Upper lobe of right lung (tissue), 1 donor: Measurements from ENCODE around the gene RASSF1. TPM values are rescaled to one million over a fixed set of nuclear protein-coding genes. Genes with fewer than 3 reads are reported as not detected.

Source experiments
- ATAC-seq: fragments of 200-7000 bp; cut with Tn5 transposase; one replicate; pipeline ENCODE4 v1.9.1; 2020; ENCODE audit warnings: mild to moderate bottlenecking, moderate library complexity
- DNase-seq: peaks from one replicate; pipeline ENCODE4 v3.0.0-alpha.2; 2020
- H3K27ac ChIP-seq: fragments of 200-600 bp; one replicate; pipeline ENCODE4 v1.8.0; 2022
- H3K27me3 ChIP-seq: fragments of 200-600 bp; one replicate; pipeline ENCODE4 v1.8.0; 2022; ENCODE audit warnings: mild to moderate bottlenecking
- H3K36me3 ChIP-seq: fragments of 200-600 bp; one replicate; pipeline ENCODE4 v1.8.0; 2022
- H3K4me1 ChIP-seq: fragments of 200-600 bp; one replicate; pipeline ENCODE4 v1.8.0; 2022
- H3K4me3 ChIP-seq: fragments of 200-600 bp; one replicate; pipeline ENCODE4 v1.8.0; 2022; ENCODE audit warnings: mild to moderate bottlenecking
- H3K9me3 ChIP-seq: fragments of 200-600 bp; one replicate; pipeline ENCODE4 v1.8.0; 2022
- intact Hi-C: fragments of 100-400 bp; cut with DNase I; formaldehyde crosslinking; loops from one replicate; pipeline ENCODE4 v1.11.0; 2022
- total RNA-seq: library from RNA; stranded (reverse); fragmentation: NEBNext Ultra II Directional; extraction: Animal tissue kit (Norgen Biotek cat#: 25700); gene quantifications from one replicate; pipeline ENCODE4 v1.2.1, GENCODE V29; 2021
- TF ChIP-seq, protein P1 (sequence below): fragments of 200-600 bp; IDR thresholded peaks from one replicate; pipeline ENCODE4 v1.8.0; 2022; ENCODE audit warnings: antibody characterized with exemption
- donor health status: DM: no; HTN: yes; CAD: no; lungs with severe emphysema.

RASSF1 gene
- total RNA-seq, 1 donor from 2014 or later, result 39.1 TPM

DNA sequence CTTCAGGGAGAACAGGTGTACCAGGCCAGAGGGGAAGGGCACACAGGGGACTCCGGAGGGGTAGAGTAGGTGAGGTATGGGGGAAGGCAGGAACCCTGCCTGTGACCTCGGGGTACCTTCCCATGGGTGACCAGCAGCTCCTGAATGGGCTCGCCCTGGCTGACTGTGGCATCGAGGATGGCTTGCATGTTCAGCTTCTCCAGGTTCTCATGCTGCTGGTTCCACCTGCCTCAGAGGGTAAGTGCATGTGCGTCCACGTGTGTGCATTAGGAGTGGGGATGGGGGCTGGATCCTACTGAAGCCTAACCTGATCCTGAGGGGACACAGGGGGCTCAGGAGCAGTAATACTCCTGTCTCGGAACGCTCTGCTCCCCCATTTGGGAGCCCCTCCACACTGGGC is 4.4 kb upstream of the RASSF1 start:
- H3K4me3 ChIP-seq, result peak overlapping the region; percentile 39
- H3K4me1 ChIP-seq, result peaks cover 36% of the 10 kb centered on the region
- no peak overlapping the region for H3K27ac ChIP-seq
- no peak for ATAC-seq
- no peaks in the 10 kb centered on the region for H3K27me3 ChIP-seq
- DNase-seq, result no peak
- intact Hi-C loops, result no loop called here
- H3K9me3 ChIP-seq, result no peaks in the 10 kb centered on the region
- peaks cover 20% of the 10 kb centered on the region for H3K36me3 ChIP-seq
- TF ChIP-seq, protein P1, sequence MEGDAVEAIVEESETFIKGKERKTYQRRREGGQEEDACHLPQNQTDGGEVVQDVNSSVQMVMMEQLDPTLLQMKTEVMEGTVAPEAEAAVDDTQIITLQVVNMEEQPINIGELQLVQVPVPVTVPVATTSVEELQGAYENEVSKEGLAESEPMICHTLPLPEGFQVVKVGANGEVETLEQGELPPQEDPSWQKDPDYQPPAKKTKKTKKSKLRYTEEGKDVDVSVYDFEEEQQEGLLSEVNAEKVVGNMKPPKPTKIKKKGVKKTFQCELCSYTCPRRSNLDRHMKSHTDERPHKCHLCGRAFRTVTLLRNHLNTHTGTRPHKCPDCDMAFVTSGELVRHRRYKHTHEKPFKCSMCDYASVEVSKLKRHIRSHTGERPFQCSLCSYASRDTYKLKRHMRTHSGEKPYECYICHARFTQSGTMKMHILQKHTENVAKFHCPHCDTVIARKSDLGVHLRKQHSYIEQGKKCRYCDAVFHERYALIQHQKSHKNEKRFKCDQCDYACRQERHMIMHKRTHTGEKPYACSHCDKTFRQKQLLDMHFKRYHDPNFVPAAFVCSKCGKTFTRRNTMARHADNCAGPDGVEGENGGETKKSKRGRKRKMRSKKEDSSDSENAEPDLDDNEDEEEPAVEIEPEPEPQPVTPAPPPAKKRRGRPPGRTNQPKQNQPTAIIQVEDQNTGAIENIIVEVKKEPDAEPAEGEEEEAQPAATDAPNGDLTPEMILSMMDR, result no peak

GRCh38 chr3:50342813-50343633 is 2.4 kb upstream of the RASSF1 start:
- Histone ChIP-seq H3K4me3 (no peak overlapping the region), H3K4me1 (peaks cover 41% of the 10 kb centered on the region), H3K27ac (no peak overlapping the region), H3K36me3 (peaks cover 7% of the 10 kb centered on the region), H3K27me3 (no peaks in the 10 kb centered on the region), H3K9me3 (no peaks in the 10 kb centered on the region)
- TF ChIP-seq, protein P1, result no peak
- DNase-seq (no peak), ATAC-seq (no peak)
- intact Hi-C loops, result no loop called here

GRCh38 chr3:50341996-50342650 is 1.5 kb upstream of the RASSF1 start:
- intact Hi-C loops, result no loop called here
- H3K27me3 ChIP-seq, result no peaks in the 10 kb centered on the region
- peaks cover 43% of the 10 kb centered on the region for H3K4me1 ChIP-seq
- TF ChIP-seq, protein P1, result no peak
- ATAC-seq (no peak), DNase-seq (no peak)
- H3K27ac ChIP-seq, result no peak overlapping the region
- no peaks in the 10 kb centered on the region for H3K36me3 ChIP-seq
- H3K9me3 ChIP-seq, result no peaks in the 10 kb centered on the region
- no peak overlapping the region for H3K4me3 ChIP-seq

DNA sequence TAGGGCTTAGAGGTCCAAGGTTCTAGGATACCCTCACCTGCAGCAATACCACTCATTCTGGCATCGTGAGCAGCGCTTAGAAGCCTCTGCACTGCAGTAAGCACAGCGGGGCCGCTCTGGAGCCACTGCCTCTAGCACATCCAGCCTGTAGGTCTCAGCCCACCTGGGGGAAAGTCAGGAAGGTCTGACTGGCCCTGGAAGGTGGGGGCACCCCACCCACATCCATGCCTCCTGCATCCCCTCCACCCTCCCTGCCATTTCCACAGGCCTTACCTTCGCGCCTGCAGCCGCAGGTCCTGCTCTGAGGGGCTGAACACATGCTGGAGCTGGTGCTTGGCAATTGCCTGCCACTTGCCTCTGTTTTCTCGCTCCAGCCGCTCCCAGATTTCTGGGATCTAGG is 901 bp upstream of the RASSF1 start:
- intact Hi-C loops, result no loop called here
- DNase-seq, result peak; percentile 69
- peaks cover 44% of the 10 kb centered on the region for H3K4me1 ChIP-seq

DNA sequence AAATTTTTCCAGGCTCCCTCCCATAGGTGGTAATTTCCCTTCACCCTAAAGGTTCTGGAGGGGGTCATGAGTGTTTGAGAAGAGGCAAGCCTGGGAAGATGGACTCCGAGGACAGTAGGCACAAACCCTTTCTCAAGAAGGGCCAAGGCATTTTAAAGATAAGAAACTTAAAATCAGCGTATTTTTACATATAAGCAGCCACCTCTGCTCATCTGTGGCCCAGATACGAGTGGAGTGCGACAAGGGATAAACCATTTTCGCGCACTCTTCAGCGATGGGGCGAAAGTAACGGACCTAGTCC is 539 bp downstream of the RASSF1 start:
- peak overlapping the region; percentile 95 for H3K4me3 ChIP-seq
- H3K36me3 ChIP-seq, result no peaks in the 10 kb centered on the region
- peaks cover 47% of the 10 kb centered on the region for H3K4me1 ChIP-seq
- H3K9me3 ChIP-seq, result no peaks in the 10 kb centered on the region
- H3K27me3 ChIP-seq, result no peaks in the 10 kb centered on the region
- ATAC-seq (no peak), DNase-seq (no peak)
- intact Hi-C loops, result no loop called here
- peak overlapping the region; percentile 96 for H3K27ac ChIP-seq
- TF ChIP-seq, protein P1, result no peak

More for the DNA sequence above, 901 bp upstream of the RASSF1 start:
- TF ChIP-seq, protein P1, result no peak
- no peaks in the 10 kb centered on the region for H3K27me3 ChIP-seq
- ATAC-seq, result no peak
- H3K36me3 ChIP-seq, result no peaks in the 10 kb centered on the region
- H3K4me3 ChIP-seq, result peak overlapping the region; percentile 95
- no peaks in the 10 kb centered on the region for H3K9me3 ChIP-seq
- H3K27ac ChIP-seq, result peak overlapping the region; percentile 96
